ENCODE results near the gene MSRB2.

DNA sequence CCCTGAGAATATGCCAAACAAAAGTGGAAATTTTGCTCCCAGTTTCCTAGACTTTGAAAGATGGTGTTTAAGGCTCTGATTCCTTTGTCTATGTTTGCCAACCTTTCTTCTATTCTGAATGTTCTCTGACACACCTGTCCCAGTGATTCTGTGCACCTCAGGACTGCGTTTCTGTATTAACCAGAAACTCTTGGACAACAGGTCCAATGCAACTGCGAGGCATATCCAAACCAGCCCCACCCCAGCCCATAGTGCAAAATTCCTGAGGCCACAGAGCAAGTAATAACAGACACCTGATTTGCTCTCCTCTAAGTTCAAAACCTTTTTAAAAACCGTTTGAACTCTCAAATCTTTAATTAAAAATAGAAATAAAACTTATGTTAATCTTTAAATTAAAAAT, 37.0 kb upstream of the MSRB2 start:
- no peak for TF ChIP-seq TAF1 (IDR thresholded peaks at IDR 0.05; ENCODE audit: borderline replicate concordance, insufficient read depth, low read length)
- no peak for TF ChIP-seq POLR2AphosphoS5 (IDR thresholded peaks at IDR 0.05; ENCODE audit: low read depth, low read length)
- no peak for TF ChIP-seq SIN3A (IDR thresholded peaks at IDR 0.05; ENCODE audit: borderline replicate concordance, insufficient read depth, low read length)

Measured in PFSK-1 (cell line).